Body of pancreas (tissue), 4 donors: ENCODE data around the gene ZNF169.

Experiments
- CTCF ChIP-seq, 7 experiments: fragments of 450-650 bp in 4 of 7; fragments of 200-600 bp in 3 of 7; sonication (generic) in 3 of 7; IDR thresholded peaks; one replicate each; pipeline ENCODE4 v1.5.1; 2016 to 2019; ENCODE audit warnings: antibody characterized with exemption in 7 of 7
- POLR2A ChIP-seq, 3 donors: fragments of 450-650 bp; IDR thresholded peaks; one replicate each; pipeline ENCODE4 v1.6.1; 2016; ENCODE audit warnings: antibody characterized with exemption in 3 of 3, mild to moderate bottlenecking in 2 of 3

GRCh38 chr9:94212531-94212930 lies 46.6 kb upstream of the ZNF169 start:
- TF ChIP-seq CTCF (IDR thresholded peaks at IDR 0.05) (no peak), POLR2A (IDR thresholded peaks at IDR 0.05) (no peak)
